NCI-H2227 treated with DMSO at 0.1 percent for 48 hours (cell line): ENCODE data around the gene PLEKHG5.

Source experiments
- DNase-seq: peaks from one replicate; lab custom pipeline; 2025; lab: John Stamatoyannopoulos, UW

The PLEKHG5 gene

DNA sequence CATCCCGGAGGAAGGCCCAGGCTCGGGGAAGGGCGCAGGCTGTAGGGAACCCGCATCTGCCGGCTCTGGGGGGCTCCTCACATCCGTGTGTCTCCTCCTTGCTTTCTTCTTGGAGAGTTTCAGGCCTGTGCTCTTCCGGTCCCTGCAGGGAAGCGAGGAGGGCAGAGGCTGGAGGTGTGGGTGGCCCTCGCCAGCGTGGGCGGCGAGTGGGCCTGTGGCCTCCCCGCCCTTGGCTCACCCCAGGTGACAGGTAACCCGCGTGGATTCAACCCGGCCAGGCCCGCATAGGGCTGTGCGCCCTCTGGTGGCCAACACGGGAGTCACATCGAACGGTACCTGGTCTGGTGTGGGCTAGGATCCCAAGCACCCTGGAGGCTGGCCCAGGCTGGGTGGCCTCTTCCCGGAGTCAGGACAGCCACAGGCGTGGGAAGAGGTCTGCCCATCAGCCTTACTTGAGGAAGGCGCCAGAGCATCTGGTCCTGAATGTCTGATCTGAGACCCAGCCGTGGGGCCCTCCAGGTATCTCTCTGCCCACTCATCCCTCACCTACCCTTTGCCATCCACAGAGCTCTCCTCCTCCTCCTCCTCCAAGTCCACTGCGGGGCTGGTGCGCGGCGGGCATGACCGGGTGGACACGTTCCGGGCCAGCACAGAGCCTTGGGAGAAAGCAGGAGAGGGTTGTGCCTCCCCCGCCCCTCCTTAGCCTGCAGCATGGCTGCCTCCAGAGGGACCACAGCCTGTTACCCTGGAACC is 15.9 kb downstream of the PLEKHG5 start:
- no peak for DNase-seq

GRCh38 chr1:6474815-6475282 is 16.6 kb downstream of the PLEKHG5 start:
- DNase-seq = no peak

DNA sequence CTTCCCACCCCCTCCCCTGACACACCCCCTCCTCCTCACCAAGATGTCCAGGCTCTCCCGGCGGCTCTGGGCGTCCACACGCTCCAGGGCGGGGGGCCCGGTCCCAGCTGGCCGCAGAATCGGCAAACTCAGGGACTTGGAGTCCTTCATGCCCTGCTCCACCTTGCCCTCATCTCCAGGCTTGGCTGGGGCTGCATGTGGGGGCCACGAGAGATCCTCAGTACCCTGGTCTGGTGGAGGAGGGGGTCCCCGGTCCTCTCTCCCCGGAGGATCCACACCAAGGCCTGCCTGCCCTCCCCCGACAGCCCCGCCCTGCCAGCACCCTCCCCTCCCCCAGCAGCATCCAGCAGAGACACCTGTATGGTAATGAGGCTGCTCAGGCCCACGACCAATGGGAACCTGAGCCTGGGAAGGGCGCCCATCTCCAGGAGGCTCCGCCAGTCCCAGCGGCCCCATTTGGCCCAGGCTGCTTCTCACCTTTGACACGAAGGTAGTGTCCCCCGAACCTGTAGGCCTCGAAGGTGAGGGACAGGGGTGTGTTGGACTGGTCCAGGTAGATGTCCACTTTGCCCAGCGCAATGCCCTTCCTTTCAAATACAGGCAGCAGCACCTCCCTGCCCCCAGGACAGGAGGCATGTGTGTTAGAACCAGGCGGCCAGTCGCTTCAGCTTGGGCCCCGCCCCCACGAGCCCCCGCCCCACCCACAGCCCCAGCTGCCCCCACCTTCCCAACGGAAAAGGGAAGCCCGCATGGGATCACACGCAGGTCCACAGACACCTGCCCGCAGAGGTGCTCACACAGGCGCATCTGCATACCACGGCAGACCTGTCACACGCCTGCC is 17.3 kb downstream of the PLEKHG5 start:
- DNase-seq = no peak

GRCh38 chr1:6473156-6473555 is 18.3 kb downstream of the PLEKHG5 start:
- no peak for DNase-seq

- no peak for DNase-seq
Measured at GRCh38 chr1:6472391-6472790, 19.1 kb downstream of the PLEKHG5 start.

GRCh38 chr1:6471970-6472368 is 19.5 kb downstream of the PLEKHG5 start:
- DNase-seq = no peak

GRCh38 chr1:6471086-6471969 is 20.1 kb downstream of the PLEKHG5 start:
- DNase-seq = no peak

- DNase-seq = no peak
Measured at GRCh38 chr1:6470132-6471085, 21.1 kb downstream of the PLEKHG5 start.

- no peak for DNase-seq
Measured at GRCh38 chr1:6468729-6469461, 22.6 kb downstream of the PLEKHG5 start.

- no peak for DNase-seq
Measured at GRCh38 chr1:6467744-6468688, 23.5 kb downstream of the PLEKHG5 start.

- DNase-seq = no peak
Measured at GRCh38 chr1:6467224-6467623, 24.2 kb downstream of the PLEKHG5 start.

DNA sequence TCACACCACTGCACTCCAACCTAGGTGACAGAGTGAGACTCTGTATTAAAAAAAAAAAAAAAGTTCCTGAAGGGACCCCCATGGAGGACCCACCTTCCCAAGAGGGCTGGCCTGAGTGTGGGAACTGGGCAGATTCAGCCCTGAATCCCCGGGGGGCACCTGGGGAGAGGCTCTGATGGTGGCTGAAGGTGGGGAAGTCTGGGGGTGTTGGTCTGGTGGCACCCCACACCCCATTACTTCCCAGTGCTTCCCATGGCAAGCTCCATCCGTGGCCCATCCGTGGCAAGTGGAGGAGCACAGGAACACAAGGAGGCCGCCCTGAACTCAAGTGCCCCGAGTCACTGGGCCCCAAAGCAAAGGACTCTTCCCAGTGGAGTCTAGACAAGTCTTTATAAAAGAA is 24.7 kb downstream of the PLEKHG5 start:
- no peak for DNase-seq

DNA sequence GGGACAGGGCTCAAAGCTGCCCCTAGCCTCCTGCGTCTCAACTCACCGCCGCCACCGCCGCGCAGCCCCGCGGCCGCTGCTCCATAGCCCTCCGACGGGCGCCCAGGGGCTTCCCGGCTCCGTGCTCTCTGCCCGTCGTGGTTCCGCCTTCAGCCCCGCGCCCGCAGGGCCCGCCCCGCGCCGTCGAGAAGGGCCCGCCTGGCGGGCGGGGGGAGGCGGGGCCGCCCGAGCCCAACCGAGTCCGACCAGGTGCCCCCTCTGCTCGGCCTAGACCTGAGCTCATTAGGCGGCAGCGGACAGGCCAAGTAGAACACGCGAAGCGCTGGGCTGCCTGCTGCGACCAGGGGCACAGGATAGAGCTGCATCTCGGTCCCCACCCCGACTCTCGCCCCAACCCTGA is 25.4 kb downstream of the PLEKHG5 start, which contains the start of gene TNFRSF25:
Gene TNFRSF25, minus strand, starts transcription at position 151 of the 400 bp plus-strand sequence. Its CDS starts 66 bp downstream, at position 85.
- no peak for DNase-seq

GRCh38 chr1:6465461-6466005 is 25.9 kb downstream of the PLEKHG5 start:
- no peak for DNase-seq

DNA sequence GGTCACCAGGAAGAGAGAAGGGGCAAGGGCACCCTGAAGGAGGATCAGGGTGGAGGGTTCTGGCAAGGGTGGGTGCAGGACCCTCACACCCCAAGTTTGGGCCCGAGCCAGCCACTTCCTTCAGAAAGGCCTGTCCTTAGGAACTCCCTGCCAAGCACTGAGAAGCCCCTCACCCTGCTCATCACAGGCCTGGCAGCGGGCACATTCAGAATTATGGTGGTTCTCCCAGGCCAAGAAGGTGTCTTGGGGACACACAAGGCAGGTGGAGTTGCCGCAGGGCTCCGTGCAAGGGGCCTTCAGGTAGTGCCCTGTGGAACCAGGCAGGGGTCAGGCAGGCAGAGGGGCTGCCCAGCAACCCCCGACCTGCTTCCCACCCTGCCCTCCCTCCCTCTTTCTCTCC is 26.6 kb downstream of the PLEKHG5 start:
- DNase-seq = no peak

DNA sequence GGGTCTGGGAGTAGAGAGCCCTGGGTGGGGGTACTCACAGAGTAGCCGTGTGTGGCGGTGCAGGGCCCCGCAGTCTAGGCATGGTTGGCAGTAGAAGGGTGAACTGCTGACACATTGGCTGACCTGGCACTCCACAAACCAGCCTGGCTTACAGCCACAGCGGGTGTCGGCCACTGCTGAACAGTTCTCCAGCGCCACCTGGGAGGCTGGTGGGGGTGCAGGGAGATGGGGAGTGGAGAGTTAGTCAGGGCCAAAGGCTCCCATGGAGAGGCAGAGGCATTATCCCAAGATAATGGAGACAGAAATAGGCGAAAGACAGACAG is 27.0 kb downstream of the PLEKHG5 start:
- no peak for DNase-seq

DNA sequence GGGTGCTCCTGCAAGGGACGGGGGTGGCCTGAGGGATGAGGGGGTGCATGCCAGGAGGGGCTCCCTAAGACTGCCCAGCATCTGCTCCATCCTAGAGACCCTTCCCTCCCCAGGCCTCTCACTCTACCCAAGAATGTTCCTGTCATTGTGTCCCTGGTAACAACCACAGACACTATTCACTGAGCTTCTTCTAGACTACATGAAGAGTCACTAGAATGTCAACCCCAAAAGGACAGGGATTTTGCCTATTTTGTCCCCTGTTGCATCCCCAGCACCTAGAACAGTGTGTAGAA is 28.4 kb downstream of the PLEKHG5 start:
- no peak for DNase-seq

GRCh38 chr1:6462412-6463119 is 28.9 kb downstream of the PLEKHG5 start:
- no peak for DNase-seq
